22Rv1 (cell line): Measurements from ENCODE around the gene EVL.

Experiments used
- H3K27ac ChIP-seq: fragments of 450-650 bp; 2 replicates; pipeline ENCODE4 v1.5.1; 2017
- ZFX ChIP-seq: fragments of 450-650 bp; IDR thresholded peaks from 2 replicates; pipeline ENCODE4 v1.6.1; 2017; ENCODE audit warnings: antibody characterized with exemption, borderline replicate concordance
- TF ChIP-seq, protein P1 (sequence below): fragments of 450-650 bp; IDR thresholded peaks from 2 replicates; pipeline ENCODE4 v1.5.1; 2017; ENCODE audit warnings: mild to moderate bottlenecking

EVL gene

DNA sequence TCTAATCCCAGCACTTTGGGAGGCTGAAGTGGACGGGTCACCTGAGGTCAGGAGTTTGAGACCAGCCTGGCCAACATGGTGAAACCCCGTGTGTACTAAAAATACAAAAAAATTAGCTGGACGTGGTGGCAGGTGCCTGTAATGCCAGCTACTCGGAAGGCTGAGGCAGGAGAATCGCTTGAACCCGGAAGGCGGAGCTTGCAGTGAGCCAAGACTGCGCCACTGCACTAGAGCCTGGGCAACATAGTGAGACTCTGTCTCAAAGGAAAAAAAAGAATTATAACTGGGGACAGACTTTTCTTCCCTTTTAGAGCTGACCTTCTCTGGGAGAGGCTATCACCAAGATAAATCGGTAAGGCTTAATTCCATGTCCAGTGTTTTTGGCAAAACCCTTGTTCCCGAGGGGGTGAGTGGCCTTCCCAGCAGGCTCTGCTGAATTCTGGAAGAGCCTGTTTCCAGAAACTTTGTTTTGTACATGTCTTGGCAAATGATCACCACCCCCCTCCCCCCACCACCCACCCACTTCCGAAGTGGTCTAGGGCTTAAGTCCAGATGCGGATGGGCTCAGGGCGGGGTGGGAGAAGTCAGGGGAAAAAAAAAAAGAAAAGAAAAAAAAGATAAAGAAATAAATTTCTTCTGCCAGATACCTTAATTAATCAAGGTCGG lies 126.5 kb downstream of the EVL start:
- TF ChIP-seq, protein P1, sequence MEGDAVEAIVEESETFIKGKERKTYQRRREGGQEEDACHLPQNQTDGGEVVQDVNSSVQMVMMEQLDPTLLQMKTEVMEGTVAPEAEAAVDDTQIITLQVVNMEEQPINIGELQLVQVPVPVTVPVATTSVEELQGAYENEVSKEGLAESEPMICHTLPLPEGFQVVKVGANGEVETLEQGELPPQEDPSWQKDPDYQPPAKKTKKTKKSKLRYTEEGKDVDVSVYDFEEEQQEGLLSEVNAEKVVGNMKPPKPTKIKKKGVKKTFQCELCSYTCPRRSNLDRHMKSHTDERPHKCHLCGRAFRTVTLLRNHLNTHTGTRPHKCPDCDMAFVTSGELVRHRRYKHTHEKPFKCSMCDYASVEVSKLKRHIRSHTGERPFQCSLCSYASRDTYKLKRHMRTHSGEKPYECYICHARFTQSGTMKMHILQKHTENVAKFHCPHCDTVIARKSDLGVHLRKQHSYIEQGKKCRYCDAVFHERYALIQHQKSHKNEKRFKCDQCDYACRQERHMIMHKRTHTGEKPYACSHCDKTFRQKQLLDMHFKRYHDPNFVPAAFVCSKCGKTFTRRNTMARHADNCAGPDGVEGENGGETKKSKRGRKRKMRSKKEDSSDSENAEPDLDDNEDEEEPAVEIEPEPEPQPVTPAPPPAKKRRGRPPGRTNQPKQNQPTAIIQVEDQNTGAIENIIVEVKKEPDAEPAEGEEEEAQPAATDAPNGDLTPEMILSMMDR, result no peak
- no peak for TF ChIP-seq ZFX
- H3K27ac ChIP-seq, result peak overlapping the region; percentile 67; the same call in 1 of the 2 replicates

DNA sequence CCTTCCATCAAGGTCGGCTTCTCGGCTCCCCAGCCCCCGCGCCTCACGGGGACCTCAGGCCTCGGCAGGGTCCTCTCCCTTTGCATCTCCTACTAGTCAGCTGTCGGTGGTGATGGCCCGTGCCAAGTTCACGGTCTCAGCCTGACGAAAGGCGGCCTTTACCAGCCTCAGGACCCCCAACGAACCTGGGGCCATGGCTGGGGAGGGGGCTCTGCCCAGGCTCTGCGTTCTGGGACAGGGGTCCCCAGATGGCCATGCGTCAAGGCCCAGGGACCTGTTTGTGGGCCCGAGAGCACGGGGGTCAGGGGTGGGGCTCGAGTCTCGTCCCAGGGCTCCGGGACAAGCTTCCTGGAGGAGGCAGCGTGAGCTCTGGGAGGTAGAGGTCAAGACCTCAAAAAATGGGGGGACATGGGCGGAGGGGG lies 127.0 kb downstream of the EVL start:
- TF ChIP-seq, protein P1, result no peak
- TF ChIP-seq ZFX, result no peak
- peak overlapping the region; percentile 67 for H3K27ac ChIP-seq

DNA sequence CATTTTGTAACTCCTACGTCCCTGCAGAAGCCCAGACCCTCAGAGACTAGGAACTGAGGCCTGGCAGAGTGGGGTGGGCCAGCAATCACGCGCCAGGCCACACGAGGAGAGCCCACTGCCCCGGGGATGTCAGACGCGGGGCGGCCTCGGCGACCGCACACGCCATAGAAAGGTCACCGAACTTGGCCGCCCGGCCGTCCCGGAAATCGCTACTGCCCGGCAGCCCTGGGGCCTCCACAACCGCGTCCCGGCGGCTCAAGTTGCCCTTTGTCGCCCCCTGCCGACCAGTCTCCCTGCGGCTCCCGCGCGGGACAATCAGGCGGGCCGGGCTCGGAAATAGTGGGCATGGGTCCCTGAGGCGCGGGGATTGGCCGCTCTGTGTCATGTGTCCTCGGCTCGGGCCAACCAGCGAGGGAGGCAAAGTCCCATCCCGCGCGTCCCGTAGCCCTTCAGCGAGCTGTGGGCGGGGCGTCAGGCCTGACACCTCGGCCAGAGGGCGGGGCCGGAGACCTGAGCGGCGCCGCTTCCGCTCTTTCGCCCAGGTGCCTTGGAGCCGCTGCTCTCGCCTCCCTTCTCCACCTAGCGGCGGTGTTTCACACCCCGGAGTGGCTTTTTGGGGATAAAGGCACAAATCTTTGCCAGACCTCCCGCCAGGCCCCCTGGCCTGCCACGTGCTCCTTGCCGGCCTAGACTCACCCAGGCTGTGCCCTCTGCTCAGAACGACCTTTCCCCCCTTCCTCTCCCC lies 127.6 kb downstream of the EVL start:
- TF ChIP-seq ZFX, result no peak
- TF ChIP-seq, protein P1, result peak; percentile 92

More for the DNA sequence above, 127.6 kb downstream of the EVL start:
- H3K27ac ChIP-seq, result peak overlapping the region; percentile 67
